H9 (cell line): ENCODE data around the gene ZNF804A. TPM values are rescaled to one million over a fixed set of nuclear protein-coding genes. Genes with fewer than 3 reads are reported as not detected.

ENCODE experiments used
- DNase-seq: peaks from one replicate; pipeline ENCODE4 v3.0.0-alpha.2; 2017
- H2AFZ ChIP-seq: one replicate; pipeline ENCODE4 v1.6.1; 2013; ENCODE audit warnings: mild to moderate bottlenecking, low read length, control low read depth, moderate library complexity
- H2AK5ac ChIP-seq: 2 replicates; pipeline ENCODE4 v1.6.1; 2013; ENCODE audit warnings: low read length, control low read depth, mixed read lengths; ENCODE audit not compliant: insufficient read length
- H2BK120ac ChIP-seq: one replicate; pipeline ENCODE4 v1.6.1; 2013; ENCODE audit warnings: low read depth, mild to moderate bottlenecking, low read length, control low read depth, inconsistent platforms; ENCODE audit not compliant: poor library complexity, severe bottlenecking
- H2BK12ac ChIP-seq: 2 replicates; pipeline ENCODE4 v1.6.1; 2013; ENCODE audit warnings: low read length, control low read depth, mixed read lengths, low read depth; ENCODE audit not compliant: insufficient read length
- H2BK15ac ChIP-seq: 2 replicates; pipeline ENCODE4 v1.6.1; 2013; ENCODE audit warnings: low read depth, low read length, control low read depth
- H2BK20ac ChIP-seq: one replicate; pipeline ENCODE4 v1.6.1; 2013; ENCODE audit warnings: low read depth, mild to moderate bottlenecking, low read length, control low read depth, inconsistent platforms; ENCODE audit not compliant: poor library complexity, severe bottlenecking
- H2BK5ac ChIP-seq: 2 replicates; pipeline ENCODE4 v1.6.1; 2013; ENCODE audit warnings: low read length, control low read depth, mixed read lengths; ENCODE audit not compliant: insufficient read length
- H3K14ac ChIP-seq: 2 replicates; pipeline ENCODE4 v1.6.1; 2013; ENCODE audit warnings: low read length, control low read depth; ENCODE audit not compliant: insufficient read depth
- H3K18ac ChIP-seq: 2 replicates; pipeline ENCODE4 v1.6.1; 2013; ENCODE audit warnings: low read depth, mild to moderate bottlenecking, mixed read lengths, low read length, control low read depth; ENCODE audit not compliant: insufficient read length
- H3K23ac ChIP-seq: 2 replicates; pipeline ENCODE4 v1.6.1; 2013; ENCODE audit warnings: low read length, control low read depth, mixed read lengths, low read depth; ENCODE audit not compliant: insufficient read length
- H3K23me2 ChIP-seq: 2 replicates; pipeline ENCODE4 v1.6.1; 2013; ENCODE audit warnings: low read depth, mild to moderate bottlenecking, mixed read lengths, low read length, control low read depth; ENCODE audit not compliant: insufficient read length, poor library complexity, severe bottlenecking
- H3K27ac ChIP-seq: 2 replicates; pipeline ENCODE4 v1.5.1; 2013; ENCODE audit warnings: low read length, control low read depth, mixed read lengths, low read depth; ENCODE audit not compliant: insufficient read length
- H3K27me3 ChIP-seq: 2 replicates; pipeline ENCODE4 v1.6.1; 2013; ENCODE audit warnings: low read length, control low read depth, inconsistent platforms; ENCODE audit not compliant: insufficient read depth
- H3K4ac ChIP-seq: 2 replicates; pipeline ENCODE4 v1.6.1; 2013; ENCODE audit warnings: low read depth, mild to moderate bottlenecking, control low read depth, inconsistent platforms, low read length, moderate library complexity
- H3K4me1 ChIP-seq: 2 replicates; pipeline ENCODE4 v1.6.1; 2013; ENCODE audit warnings: low read length, control low read depth, inconsistent platforms; ENCODE audit not compliant: insufficient read depth
- H3K4me2 ChIP-seq: 2 replicates; pipeline ENCODE4 v1.6.1; 2013; ENCODE audit warnings: low read length, control low read depth, mixed read lengths; ENCODE audit not compliant: insufficient read length, insufficient read depth
- H3K56ac ChIP-seq: 2 replicates; pipeline ENCODE4 v1.6.1; 2013; ENCODE audit warnings: low read depth, mild to moderate bottlenecking, mixed read lengths, low read length, control low read depth; ENCODE audit not compliant: insufficient read length
- H3K79me1 ChIP-seq: 2 replicates; pipeline ENCODE4 v1.6.1; 2013; ENCODE audit warnings: low read depth, mild to moderate bottlenecking, moderate library complexity, low read length, control low read depth, inconsistent platforms; ENCODE audit not compliant: insufficient read depth, poor library complexity, severe bottlenecking
- H3K79me2 ChIP-seq: 2 replicates; pipeline ENCODE4 v1.6.1; 2013; ENCODE audit warnings: low read length, control low read depth, inconsistent platforms; ENCODE audit not compliant: insufficient read depth
- H3K9ac ChIP-seq: 2 replicates; pipeline ENCODE4 v1.6.1; 2013; ENCODE audit warnings: low read length, control low read depth, mixed read lengths; ENCODE audit not compliant: insufficient read length; ENCODE audit errors: extremely low read depth
- H3K9me3 ChIP-seq: one replicate; pipeline ENCODE4 v1.6.1; 2013; ENCODE audit warnings: low read depth, low read length, inconsistent platforms; ENCODE audit not compliant: control insufficient read depth
- H3T11ph ChIP-seq: one replicate; pipeline ENCODE4 v1.6.1; 2013; ENCODE audit warnings: mild to moderate bottlenecking, low read length, control low read depth, inconsistent platforms
- H4K20me1 ChIP-seq: one replicate; pipeline ENCODE4 v1.6.1; 2013; ENCODE audit not compliant: control insufficient read depth, insufficient read length, insufficient read depth
- H4K5ac ChIP-seq: 2 replicates; pipeline ENCODE4 v1.6.1; 2013; ENCODE audit warnings: low read depth, mild to moderate bottlenecking, mixed read lengths, low read length, control low read depth; ENCODE audit not compliant: insufficient read length
- H4K8ac ChIP-seq: replicated peaks from 2 replicates; pipeline ENCODE4 v1.6.1; 2013; ENCODE audit warnings: low read length, control low read depth, mixed read lengths, low read depth; ENCODE audit not compliant: insufficient read length
- H4K91ac ChIP-seq: 2 replicates; pipeline ENCODE4 v1.6.1; 2013; ENCODE audit warnings: low read depth, mild to moderate bottlenecking, moderate library complexity, mixed read lengths, low read length, control low read depth; ENCODE audit not compliant: insufficient read length
- H3K27ac Mint-ChIP-seq, 3 experiments: 2 replicates in 2 of 3; 3 replicates in 1 of 3; pipeline ENCODE4 v1.8.0; 2020 to 2021; ENCODE audit warnings: mixed read lengths in 3 of 3, mild to moderate bottlenecking in 1 of 3, moderate library complexity in 1 of 3
- H3K27me3 Mint-ChIP-seq: 2 replicates; pipeline ENCODE4 v1.8.0; 2021; ENCODE audit warnings: low read depth, mild to moderate bottlenecking, moderate library complexity, mixed read lengths
- H3K36me3 Mint-ChIP-seq, 3 experiments: 2 replicates in 2 of 3; 3 replicates in 1 of 3; pipeline ENCODE4 v1.8.0; 2020 to 2021; ENCODE audit warnings: low read depth in 3 of 3, mixed read lengths in 3 of 3; ENCODE audit not compliant: insufficient read depth in 1 of 3
- H3K4me1 Mint-ChIP-seq, 2 experiments: 2 replicates each; pipeline ENCODE4 v1.8.0; 2020; ENCODE audit warnings: mixed read lengths in 2 of 2
- H3K4me3 Mint-ChIP-seq, 2 experiments: 2 replicates in 1 of 2; 3 replicates in 1 of 2; pipeline ENCODE4 v1.8.0; 2020 to 2021; ENCODE audit warnings: mild to moderate bottlenecking in 2 of 2, mixed read lengths in 2 of 2, moderate library complexity in 1 of 2
- H3K9me3 Mint-ChIP-seq, 2 experiments: 2 replicates in 1 of 2; 3 replicates in 1 of 2; pipeline ENCODE4 v1.8.0; 2020; ENCODE audit warnings: mild to moderate bottlenecking in 2 of 2, mixed read lengths in 2 of 2, moderate library complexity in 1 of 2
- CTCF ChIP-seq: fragments of 200-600 bp; sonication (generic); conservative IDR thresholded peaks from 3 replicates; pipeline ENCODE4 v1.8.0; 2021; ENCODE audit warnings: antibody characterized with exemption, mild to moderate bottlenecking
- WGBS: extraction: QIAGEN DNeasy Blood & Tissue Kit; methylation state at CpG from one replicate; pipeline ENCODE4 v1.1.7; 2013; ENCODE audit warnings: missing lambda C conversion rate, low lambda C conversion rate, mixed read lengths; ENCODE audit not compliant: insufficient read length; ENCODE audit errors: extremely low coverage; 5-methylcytosine and 5-hydroxymethylcytosine counted together
- total RNA-seq: library from RNA; stranded (reverse); gene quantifications from 2 replicates; pipeline ENCODE4 v1.2.1, GENCODE V29; 2021

ZNF804A gene
- total RNA-seq, 1 experiment from 2014 or later: not detected

- Histone ChIP-seq H3K14ac (no peak overlapping the region), H2BK20ac (no peak overlapping the region), H2BK12ac (no peak overlapping the region), H3K23me2 (no peaks in the 10 kb centered on the region), H4K20me1 (no peaks in the 10 kb centered on the region), H4K91ac (no peak overlapping the region), H3K18ac (no peak overlapping the region), H2AFZ (no peak overlapping the region), H3K27me3 (no peaks in the 10 kb centered on the region), H2AK5ac (no peak overlapping the region), H3K4ac (no peak overlapping the region), H3T11ph (no peak overlapping the region), H3K79me1 (no peaks in the 10 kb centered on the region), H3K4me1 (no peaks in the 10 kb centered on the region), H2BK5ac (no peak overlapping the region), H3K79me2 (no peaks in the 10 kb centered on the region), H2BK15ac (no peak overlapping the region), H4K5ac (no peak overlapping the region), H3K56ac (no peak overlapping the region), H3K27ac (no peak overlapping the region), H3K9me3 (no peaks in the 10 kb centered on the region), H3K4me2 (no peak overlapping the region), H4K8ac (no peak overlapping the region), H3K23ac (no peak overlapping the region), H3K9ac (no peak overlapping the region), H2BK120ac (no peak overlapping the region)
- Mint-ChIP-seq H3K36me3 (no peaks in the 10 kb centered on the region; a peak in 2 of 7 replicates), H3K27ac (no peak overlapping the region), H3K4me3 (no peak overlapping the region), H3K9me3 (peaks cover 0 to 2% of the 10 kb centered on the region in 2 experiments; a peak in 1 of 5 replicates), H3K27me3 (no peaks in the 10 kb centered on the region), H3K4me1 (no peaks in the 10 kb centered on the region)
- no CpG with 5 or more reads among the region's 1 CpG for WGBS
- DNase-seq: no peak
- TF ChIP-seq CTCF: no peak
Observed at GRCh38 chr2:184923751-184924150, 325.4 kb downstream of the ZNF804A start.
